Vagina (tissue), 2 donors: ENCODE results near the gene ABCC8. TPM values are rescaled to one million over a fixed set of nuclear protein-coding genes. Genes with fewer than 3 reads are reported as not detected.

Experiments
- DNase-seq, 2 donors: peaks; one replicate each; pipeline ENCODE4 v3.0.0-alpha.2; 2017; ENCODE audit errors: extremely low spot score in 2 of 2
- H3K27ac ChIP-seq: fragments of 200-600 bp; sonication (generic); one replicate; pipeline ENCODE4 v1.5.1; 2019
- H3K27me3 ChIP-seq: fragments of 200-600 bp; sonication (generic); one replicate; pipeline ENCODE4 v1.5.1; 2019
- H3K36me3 ChIP-seq, 2 donors: fragments of 200-600 bp; sonication (generic); one replicate each; pipeline ENCODE4 v1.5.1; 2017 to 2019
- H3K4me1 ChIP-seq: fragments of 200-600 bp; sonication (generic); one replicate; pipeline ENCODE4 v1.5.1; 2019
- H3K4me3 ChIP-seq, 2 donors: fragments of 200-600 bp; sonication (generic); 1 replicate in 1 of 2; 2 replicates in 1 of 2; pipeline ENCODE4 v1.5.1; 2016 to 2019
- H3K9me3 ChIP-seq: fragments of 200-600 bp; sonication (generic); one replicate; pipeline ENCODE4 v1.5.1; 2019
- POLR2A ChIP-seq, 2 donors: fragments of 450-650 bp; IDR thresholded peaks; one replicate each; pipeline ENCODE4 v1.6.1; 2017; ENCODE audit warnings: antibody characterized with exemption in 2 of 2, mild to moderate bottlenecking in 2 of 2, moderate library complexity in 2 of 2
- POLR2AphosphoS5 ChIP-seq, 2 donors: sonication (generic); formaldehyde crosslinking; IDR thresholded peaks; one replicate each; pipeline ENCODE4 v1.9.0; 2017; ENCODE audit warnings: antibody characterized with exemption in 2 of 2, mild to moderate bottlenecking in 2 of 2, low read depth in 1 of 2; ENCODE audit not compliant: insufficient read depth in 1 of 2
- intact Hi-C: fragments of 100-400 bp; cut with DNase I; formaldehyde crosslinking; loops from one replicate; pipeline ENCODE4 v1.15.1; 2023
- total RNA-seq: library from RNA; depleted of rRNA; stranded (reverse); fragments of >200 nt; gene quantifications from one replicate; pipeline ENCODE4 v1.2.3, GENCODE V29; 2016
- TF ChIP-seq, protein P1 (sequence below), 3 experiments: fragments of 450-650 bp in 2 of 3; fragments of 200-600 bp in 1 of 3; sonication (generic) in 1 of 3; IDR thresholded peaks; one replicate each; pipeline ENCODE4 v1.5.1; 2017 to 2019; ENCODE audit warnings: antibody characterized with exemption in 3 of 3, mild to moderate bottlenecking in 2 of 3, moderate library complexity in 2 of 3

Gene ABCC8
- total RNA-seq, 1 donor from 2014 or later, result 13.0 TPM

DNA sequence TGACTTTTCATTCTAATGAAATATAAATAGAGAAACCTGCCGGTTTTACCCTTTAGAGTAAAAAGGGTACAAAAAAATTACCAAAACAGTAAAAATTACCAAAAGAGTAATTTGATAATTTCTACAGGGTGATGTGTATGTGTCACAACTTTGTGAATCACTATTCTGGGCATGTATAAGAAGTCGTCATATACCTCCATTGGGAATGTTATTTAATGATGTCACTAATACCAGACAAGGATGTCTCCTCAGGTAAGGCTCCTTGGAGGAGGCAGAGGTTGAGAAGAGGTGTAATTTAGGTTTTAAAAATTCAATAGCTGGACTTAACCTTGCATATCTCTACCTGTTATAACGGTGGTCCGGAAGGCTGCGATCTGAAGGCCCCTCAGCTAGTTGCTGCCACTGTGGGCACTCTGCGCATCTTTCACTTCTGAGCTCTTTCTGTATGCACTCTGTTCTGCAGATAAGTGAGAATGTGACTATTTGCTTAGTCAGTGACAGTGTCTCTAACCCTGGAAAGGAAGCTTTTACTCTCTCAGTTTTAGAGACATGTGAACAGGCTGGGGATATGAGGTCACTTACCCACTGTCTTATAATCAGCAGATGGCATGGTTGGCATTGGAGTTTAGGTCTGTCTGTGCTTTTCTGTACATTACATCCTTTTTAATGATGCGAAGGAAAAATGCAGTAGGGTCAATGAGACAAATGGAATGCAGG is 126.0 kb downstream of the ABCC8 start:
- Histone ChIP-seq H3K27me3 (no peaks in the 10 kb centered on the region), H3K4me3 (no peak overlapping the region), H3K36me3 (no peaks in the 10 kb centered on the region), H3K4me1 (peaks cover 25% of the 10 kb centered on the region), H3K9me3 (no peaks in the 10 kb centered on the region), H3K27ac (no peak overlapping the region)
- DNase-seq, result no peak
- intact Hi-C loops, result no loop called here
- TF ChIP-seq POLR2AphosphoS5 (IDR thresholded peaks at IDR 0.05; ENCODE audit: insufficient read depth in 1 of 2, low read depth in 1 of 2), result no peak
- TF ChIP-seq POLR2A (IDR thresholded peaks at IDR 0.05), result no peak
- TF ChIP-seq, protein P1, sequence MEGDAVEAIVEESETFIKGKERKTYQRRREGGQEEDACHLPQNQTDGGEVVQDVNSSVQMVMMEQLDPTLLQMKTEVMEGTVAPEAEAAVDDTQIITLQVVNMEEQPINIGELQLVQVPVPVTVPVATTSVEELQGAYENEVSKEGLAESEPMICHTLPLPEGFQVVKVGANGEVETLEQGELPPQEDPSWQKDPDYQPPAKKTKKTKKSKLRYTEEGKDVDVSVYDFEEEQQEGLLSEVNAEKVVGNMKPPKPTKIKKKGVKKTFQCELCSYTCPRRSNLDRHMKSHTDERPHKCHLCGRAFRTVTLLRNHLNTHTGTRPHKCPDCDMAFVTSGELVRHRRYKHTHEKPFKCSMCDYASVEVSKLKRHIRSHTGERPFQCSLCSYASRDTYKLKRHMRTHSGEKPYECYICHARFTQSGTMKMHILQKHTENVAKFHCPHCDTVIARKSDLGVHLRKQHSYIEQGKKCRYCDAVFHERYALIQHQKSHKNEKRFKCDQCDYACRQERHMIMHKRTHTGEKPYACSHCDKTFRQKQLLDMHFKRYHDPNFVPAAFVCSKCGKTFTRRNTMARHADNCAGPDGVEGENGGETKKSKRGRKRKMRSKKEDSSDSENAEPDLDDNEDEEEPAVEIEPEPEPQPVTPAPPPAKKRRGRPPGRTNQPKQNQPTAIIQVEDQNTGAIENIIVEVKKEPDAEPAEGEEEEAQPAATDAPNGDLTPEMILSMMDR (IDR thresholded peaks at IDR 0.05), result no peak

DNA sequence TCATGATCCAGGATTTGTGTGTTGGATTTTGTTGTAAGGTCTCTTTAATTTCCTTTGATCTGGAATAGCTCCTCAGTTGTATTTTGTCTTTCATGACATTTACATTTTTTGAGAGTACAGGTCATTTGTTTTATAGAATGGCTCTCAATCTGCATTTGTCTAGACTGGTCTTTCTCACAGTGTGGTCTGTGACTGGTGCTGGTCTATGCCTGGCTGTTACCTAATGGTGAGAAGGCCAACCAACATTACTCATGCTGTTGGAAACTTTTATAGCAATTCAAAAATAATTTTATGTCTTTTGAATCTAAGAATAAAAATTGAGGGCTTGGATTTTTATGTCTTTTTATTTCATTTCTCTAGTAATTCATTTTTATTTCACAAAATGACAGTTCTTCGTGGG is 129.0 kb downstream of the ABCC8 start:
- Histone ChIP-seq H3K9me3 (no peaks in the 10 kb centered on the region), H3K4me1 (peaks cover 11% of the 10 kb centered on the region), H3K27ac (no peak overlapping the region), H3K4me3 (no peak overlapping the region), H3K36me3 (no peaks in the 10 kb centered on the region), H3K27me3 (no peaks in the 10 kb centered on the region)
- intact Hi-C loops, result no loop called here
- TF ChIP-seq POLR2A (IDR thresholded peaks at IDR 0.05) (no peak), POLR2AphosphoS5 (IDR thresholded peaks at IDR 0.05; ENCODE audit: insufficient read depth in 1 of 2, low read depth in 1 of 2) (no peak)
- TF ChIP-seq, protein P1 (IDR thresholded peaks at IDR 0.05), result no peak
- DNase-seq, result no peak

DNA sequence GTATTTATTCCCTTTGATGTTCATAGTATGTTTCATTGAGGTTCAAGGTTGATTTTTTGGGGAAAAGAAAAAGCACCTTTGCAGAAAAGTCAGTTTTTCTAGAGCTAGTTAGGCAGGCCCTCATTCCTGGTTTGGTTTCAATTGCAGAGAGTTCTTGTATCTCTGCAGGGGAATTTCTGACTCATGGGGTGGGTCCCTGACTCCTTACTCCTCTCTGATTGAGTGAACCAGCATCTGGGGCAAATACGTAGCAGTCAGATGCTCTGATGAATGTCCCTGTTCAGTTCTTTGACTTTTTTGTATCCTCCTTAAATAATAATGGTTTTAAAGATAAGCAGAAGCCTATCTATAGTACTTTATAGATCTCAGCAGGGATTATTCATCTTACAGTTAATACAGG is 132.7 kb downstream of the ABCC8 start:
- H3K36me3 ChIP-seq, result no peaks in the 10 kb centered on the region
- no peak for DNase-seq
- intact Hi-C loops, result no loop called here
- no peak overlapping the region for H3K27ac ChIP-seq
- no peak for TF ChIP-seq POLR2A (IDR thresholded peaks at IDR 0.05)
- TF ChIP-seq, protein P1 (IDR thresholded peaks at IDR 0.05), result no peak
- TF ChIP-seq POLR2AphosphoS5 (IDR thresholded peaks at IDR 0.05; ENCODE audit: insufficient read depth in 1 of 2, low read depth in 1 of 2), result no peak
- no peaks in the 10 kb centered on the region for H3K27me3 ChIP-seq
- no peaks in the 10 kb centered on the region for H3K9me3 ChIP-seq
- H3K4me3 ChIP-seq, result no peak overlapping the region
- H3K4me1 ChIP-seq, result no peaks in the 10 kb centered on the region

DNA sequence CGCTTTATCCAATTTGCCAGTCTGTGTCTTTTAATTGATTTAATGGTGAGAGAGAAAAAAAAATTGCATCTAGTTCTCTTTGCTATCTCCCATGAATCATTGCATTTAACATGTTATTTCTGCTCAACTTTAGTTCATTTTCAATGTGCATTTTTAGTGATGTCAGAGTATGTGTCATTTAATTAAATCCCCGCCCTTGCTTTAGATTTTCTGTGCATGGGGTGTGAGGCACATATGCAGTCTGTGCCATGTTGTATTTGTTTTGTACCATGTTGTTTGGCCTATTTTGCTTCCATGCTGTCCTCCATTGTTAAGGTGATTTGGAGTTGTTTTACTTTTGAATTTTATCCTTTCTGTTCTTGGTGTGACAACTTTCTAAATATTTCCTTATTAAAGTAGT is 133.4 kb downstream of the ABCC8 start:
- intact Hi-C loops, result no loop called here
- Histone ChIP-seq H3K27me3 (no peaks in the 10 kb centered on the region), H3K4me1 (no peaks in the 10 kb centered on the region), H3K4me3 (no peak overlapping the region), H3K9me3 (no peaks in the 10 kb centered on the region), H3K36me3 (no peaks in the 10 kb centered on the region), H3K27ac (no peak overlapping the region)
- DNase-seq, result no peak
- no peak for TF ChIP-seq POLR2AphosphoS5 (IDR thresholded peaks at IDR 0.05; ENCODE audit: insufficient read depth in 1 of 2, low read depth in 1 of 2)
- TF ChIP-seq, protein P1 (IDR thresholded peaks at IDR 0.05), result no peak
- TF ChIP-seq POLR2A (IDR thresholded peaks at IDR 0.05), result no peak

Other genes starting within 250 kb of the ABCC8 start
- 41.0 TPM for gene NUCB2, start 200.1 kb downstream of the ABCC8 start, total RNA-seq
- gene NCR3LG1, start 125.0 kb downstream of the ABCC8 start, total RNA-seq, result 2.2 TPM
- gene KCNJ11, start 88.2 kb downstream of the ABCC8 start, total RNA-seq, result not detected
- not detected for gene USH1C, start 67.6 kb upstream of the ABCC8 start, total RNA-seq
- gene OTOG, start 70.4 kb upstream of the ABCC8 start, total RNA-seq, result not detected
- not detected for gene MYOD1, start 242.7 kb upstream of the ABCC8 start, total RNA-seq